Glomerular visceral epithelial cell (primary cell): ENCODE measurements around the gene MYO18A.

ENCODE experiments used
- DNase-seq: peaks from one replicate; pipeline ENCODE4 v3.0.0-alpha.2; 2016; ENCODE audit errors: extremely low spot score

Gene MYO18A

GRCh38 chr17:29078183-29079045 lies 101.8 kb downstream of the MYO18A start:
- DNase-seq, result peak; percentile 31

GRCh38 chr17:29077320-29077719 lies 102.9 kb downstream of the MYO18A start:
- no peak for DNase-seq

- no peak for DNase-seq
These were observed 103.5 kb downstream of the MYO18A start for GRCh38 chr17:29076722-29077121.

GRCh38 chr17:29076087-29076486 lies 104.1 kb downstream of the MYO18A start:
- no peak for DNase-seq

GRCh38 chr17:29074488-29074887 lies 105.7 kb downstream of the MYO18A start:
- DNase-seq, result no peak

GRCh38 chr17:29073520-29073919 lies 106.7 kb downstream of the MYO18A start:
- DNase-seq, result no peak

- no peak for DNase-seq
These were observed 107.2 kb downstream of the MYO18A start for GRCh38 chr17:29073045-29073444.

GRCh38 chr17:29071303-29071702 lies 108.9 kb downstream of the MYO18A start:
- no peak for DNase-seq

GRCh38 chr17:29070781-29071180 lies 109.4 kb downstream of the MYO18A start:
- no peak for DNase-seq

- DNase-seq, result no peak
These were observed 109.9 kb downstream of the MYO18A start for GRCh38 chr17:29070308-29070707.

- DNase-seq, result no peak
These were observed 110.6 kb downstream of the MYO18A start for GRCh38 chr17:29069526-29070041.

GRCh38 chr17:29068818-29069217 lies 111.4 kb downstream of the MYO18A start:
- no peak for DNase-seq

GRCh38 chr17:29066606-29067005 lies 113.6 kb downstream of the MYO18A start:
- DNase-seq, result no peak

GRCh38 chr17:29066047-29066446 lies 114.2 kb downstream of the MYO18A start:
- no peak for DNase-seq

- DNase-seq, result no peak
These were observed 116.2 kb downstream of the MYO18A start for GRCh38 chr17:29063992-29064391.

GRCh38 chr17:29062215-29062614 lies 118.0 kb downstream of the MYO18A start:
- DNase-seq, result no peak

GRCh38 chr17:29061036-29061435 lies 119.2 kb downstream of the MYO18A start:
- DNase-seq, result no peak

GRCh38 chr17:29060475-29060874 lies 119.7 kb downstream of the MYO18A start:
- no peak for DNase-seq

- DNase-seq, result peak; percentile 25
These were observed 120.9 kb downstream of the MYO18A start for GRCh38 chr17:29059281-29059680.

- no peak for DNase-seq
These were observed 121.8 kb downstream of the MYO18A start for GRCh38 chr17:29058391-29058790.

- DNase-seq, result no peak
These were observed 122.8 kb downstream of the MYO18A start for GRCh38 chr17:29057361-29057760.

- DNase-seq, result no peak
These were observed 125.4 kb downstream of the MYO18A start for GRCh38 chr17:29054835-29055234.

GRCh38 chr17:29051731-29052130 lies 128.5 kb downstream of the MYO18A start:
- DNase-seq, result peak; percentile 12

GRCh38 chr17:29051194-29051593 lies 129.0 kb downstream of the MYO18A start:
- DNase-seq, result no peak
